Activated CD4-positive, alpha-beta T cell treated with anti-CD3 and anti-CD28 coated beads for 36 hours (primary cell): ENCODE results near the gene NDUFB5. TPM values are rescaled to one million over a fixed set of nuclear protein-coding genes. Genes with fewer than 3 reads are reported as not detected.

ENCODE experiments used
- ATAC-seq: fragments of 200-7000 bp; cut with Tn5 transposase; one replicate; pipeline ENCODE4 v1.10.0; 2021; ENCODE audit warnings: mild to moderate bottlenecking, moderate library complexity
- CTCF ChIA-PET: fragments of 350-600 bp; sonication (Branson Sonifier 250); formaldehyde crosslinking; loops from one replicate; lab custom pipeline; 2021; ENCODE audit warnings: antibody characterized with exemption; lab: Charles Lee
- POLR2A ChIA-PET: fragments of 350-600 bp; sonication (Branson Sonifier 250); formaldehyde crosslinking; loops from one replicate; lab custom pipeline; 2021; ENCODE audit warnings: antibody characterized with exemption, inconsistent platforms; lab: Charles Lee
- DNase-seq: peaks from one replicate; pipeline ENCODE4 v3.0.0-alpha.2; 2020
- H3K27ac Mint-ChIP-seq: one replicate; pipeline ENCODE4 v1.8.0; 2021; ENCODE audit warnings: mixed read lengths
- H3K27me3 Mint-ChIP-seq: one replicate; pipeline ENCODE4 v1.8.0; 2021; ENCODE audit warnings: mixed read lengths
- H3K36me3 Mint-ChIP-seq: one replicate; pipeline ENCODE4 v1.8.0; 2021; ENCODE audit warnings: low read depth, mixed read lengths
- H3K4me1 Mint-ChIP-seq: one replicate; pipeline ENCODE4 v1.8.0; 2021; ENCODE audit warnings: mixed read lengths
- H3K4me3 Mint-ChIP-seq: one replicate; pipeline ENCODE4 v1.8.0; 2021; ENCODE audit warnings: mild to moderate bottlenecking, moderate library complexity, mixed read lengths
- H3K9me3 Mint-ChIP-seq: one replicate; pipeline ENCODE4 v1.8.0; 2021; ENCODE audit warnings: low read depth, mixed read lengths
- intact Hi-C, 2 experiments: fragments of 100-400 bp; cut with DNase I in 1 of 2; cut with micrococcal nuclease in 1 of 2; formaldehyde crosslinking; loops; one replicate each; pipeline versions ENCODE4 v1.14.2 to v1.15.1; 2022 to 2024; cut with DNase I, micrococcal nuclease
- total RNA-seq, 2 experiments: library from RNA; stranded (reverse); gene quantifications; one replicate each; pipeline ENCODE4 v1.2.3, GENCODE V29; 2021

NDUFB5 gene
- total RNA-seq, 2 experiments from 2014 or later, result 105 to 110 TPM

- Mint-ChIP-seq H3K27ac (no peak overlapping the region), H3K27me3 (no peaks in the 10 kb centered on the region), H3K36me3 (peaks cover 10% of the 10 kb centered on the region), H3K4me1 (peaks cover 16% of the 10 kb centered on the region), H3K4me3 (no peak overlapping the region), H3K9me3 (no peaks in the 10 kb centered on the region)
- POLR2A ChIA-PET, result interaction anchor here (0.6 kb wide), 3 partner anchors 8 to 97 kb away, joined by 3 read pairs; no protein-coding TSS in a partner anchor
- DNase-seq, result no peak
- no peak for ATAC-seq
- CTCF ChIA-PET, result interaction anchor here (1.0 kb wide), 2 partner anchors 9 to 46 kb away, joined by 3 to 4 read pairs; no protein-coding TSS in a partner anchor
- intact Hi-C loops, result no loop called here
Measured at GRCh38 chr3:179658606-179659005, 54.0 kb downstream of the NDUFB5 start.

- Mint-ChIP-seq H3K36me3 (peaks cover 8% of the 10 kb centered on the region), H3K4me3 (no peak overlapping the region), H3K27ac (no peak overlapping the region), H3K9me3 (no peaks in the 10 kb centered on the region), H3K4me1 (peaks cover 6% of the 10 kb centered on the region), H3K27me3 (no peaks in the 10 kb centered on the region)
- ATAC-seq (no peak), DNase-seq (no peak)
- intact Hi-C loops, result no loop called here
- CTCF ChIA-PET, result interaction anchor here (0.7 to 2.8 kb wide), 3 partner anchors 8 to 944 kb away, joined by 3 to 18 read pairs (median 4); partner anchors contain the start of gene USP13
- POLR2A ChIA-PET, result interaction anchor here (0.6 kb wide), 1 partner anchor 1398 kb away, joined by 5 read pairs; no protein-coding TSS in a partner anchor
Measured at GRCh38 chr3:179660872-179661271, 56.3 kb downstream of the NDUFB5 start.

- H3K9me3 Mint-ChIP-seq, result no peaks in the 10 kb centered on the region
- H3K4me3 Mint-ChIP-seq, result no peak overlapping the region
- no peak overlapping the region for H3K27ac Mint-ChIP-seq
- H3K4me1 Mint-ChIP-seq, result peaks cover 4% of the 10 kb centered on the region
- POLR2A ChIA-PET, result no interaction called here
- H3K27me3 Mint-ChIP-seq, result no peaks in the 10 kb centered on the region
- intact Hi-C loops, result no loop called here
- peaks cover under 1% of the 10 kb centered on the region for H3K36me3 Mint-ChIP-seq
- no peak for DNase-seq
- no peak for ATAC-seq
- CTCF ChIA-PET, result interaction anchor here (1.4 to 2.8 kb wide), 2 partner anchors 9 to 12 kb away, joined by 4 to 18 read pairs; partner anchors contain the start of gene USP13
Measured at GRCh38 chr3:179661777-179662176, 57.2 kb downstream of the NDUFB5 start.

- DNase-seq (no peak), ATAC-seq (no peak)
- ChIA-PET CTCF (interaction anchor here (2.8 kb wide), 1 partner anchor 13 kb away, joined by 18 read pairs; no protein-coding TSS in a partner anchor), POLR2A (no interaction called here)
- no peak overlapping the region for H3K27ac Mint-ChIP-seq
- H3K4me3 Mint-ChIP-seq, result no peak overlapping the region
- no peaks in the 10 kb centered on the region for H3K27me3 Mint-ChIP-seq
- no peaks in the 10 kb centered on the region for H3K9me3 Mint-ChIP-seq
- intact Hi-C loops, result no loop called here
- no peaks in the 10 kb centered on the region for H3K36me3 Mint-ChIP-seq
- peaks cover 4% of the 10 kb centered on the region for H3K4me1 Mint-ChIP-seq
Measured at GRCh38 chr3:179663093-179663492, 58.5 kb downstream of the NDUFB5 start.

- H3K9me3 Mint-ChIP-seq, result no peaks in the 10 kb centered on the region
- DNase-seq, result no peak
- CTCF ChIA-PET, result interaction anchor here (1.0 kb wide), 1 partner anchor 117 kb away, joined by 3 read pairs; no protein-coding TSS in a partner anchor
- H3K4me3 Mint-ChIP-seq, result no peak overlapping the region
- no peaks in the 10 kb centered on the region for H3K27me3 Mint-ChIP-seq
- no peak for ATAC-seq
- H3K4me1 Mint-ChIP-seq, result peaks cover 4% of the 10 kb centered on the region
- intact Hi-C loops, result no loop called here
- no peak overlapping the region for H3K27ac Mint-ChIP-seq
- POLR2A ChIA-PET, result no interaction called here
- no peaks in the 10 kb centered on the region for H3K36me3 Mint-ChIP-seq
Measured at GRCh38 chr3:179666030-179666429, 61.4 kb downstream of the NDUFB5 start.

- Mint-ChIP-seq H3K4me3 (no peak overlapping the region), H3K4me1 (peaks cover 4% of the 10 kb centered on the region), H3K9me3 (no peaks in the 10 kb centered on the region), H3K27ac (no peak overlapping the region), H3K27me3 (no peaks in the 10 kb centered on the region), H3K36me3 (peaks cover under 1% of the 10 kb centered on the region)
- intact Hi-C loops, result no loop called here
- CTCF ChIA-PET, result interaction anchor here (1.0 kb wide), 1 partner anchor 117 kb away, joined by 3 read pairs; no protein-coding TSS in a partner anchor
- POLR2A ChIA-PET, result no interaction called here
- no peak for DNase-seq
- ATAC-seq, result no peak
Measured at GRCh38 chr3:179666436-179667035, 61.9 kb downstream of the NDUFB5 start.

GRCh38 chr3:179668429-179668828 is 63.8 kb downstream of the NDUFB5 start:
- DNase-seq, result no peak
- Mint-ChIP-seq H3K9me3 (no peaks in the 10 kb centered on the region), H3K36me3 (peaks cover 4% of the 10 kb centered on the region), H3K4me3 (no peak overlapping the region), H3K27ac (no peak overlapping the region), H3K27me3 (no peaks in the 10 kb centered on the region), H3K4me1 (peaks cover 5% of the 10 kb centered on the region)
- ChIA-PET POLR2A (no interaction called here), CTCF (interaction anchor here (1.4 kb wide), 1 partner anchor 10 kb away, joined by 4 read pairs; no protein-coding TSS in a partner anchor)
- ATAC-seq, result no peak
- intact Hi-C loops, result no loop called here

GRCh38 chr3:179670311-179670710 is 65.7 kb downstream of the NDUFB5 start:
- no peak for ATAC-seq

GRCh38 chr3:179671309-179671708 is 66.7 kb downstream of the NDUFB5 start:
- POLR2A ChIA-PET, result no interaction called here

More at GRCh38 chr3:179670311-179670710, 65.7 kb downstream of the NDUFB5 start:
- DNase-seq, result no peak
- Mint-ChIP-seq H3K9me3 (no peaks in the 10 kb centered on the region), H3K27ac (no peak overlapping the region), H3K36me3 (peaks cover 7% of the 10 kb centered on the region), H3K4me3 (no peak overlapping the region), H3K27me3 (no peaks in the 10 kb centered on the region), H3K4me1 (peaks cover 6% of the 10 kb centered on the region)
- POLR2A ChIA-PET, result no interaction called here
- CTCF ChIA-PET, result interaction anchor here (0.6 kb wide), 1 partner anchor 22 kb away, joined by 3 read pairs; no protein-coding TSS in a partner anchor
- intact Hi-C loops, result no loop called here

GRCh38 chr3:179671747-179672242 is 67.2 kb downstream of the NDUFB5 start:
- H3K4me3 Mint-ChIP-seq, result no peak overlapping the region
- no peaks in the 10 kb centered on the region for H3K9me3 Mint-ChIP-seq
- no peak for DNase-seq
- POLR2A ChIA-PET, result no interaction called here
- CTCF ChIA-PET, result no interaction called here
- H3K4me1 Mint-ChIP-seq, result peaks cover 9% of the 10 kb centered on the region
- no peaks in the 10 kb centered on the region for H3K27me3 Mint-ChIP-seq
- no peak overlapping the region for H3K27ac Mint-ChIP-seq
- intact Hi-C loops, result no loop called here
- H3K36me3 Mint-ChIP-seq, result peaks cover 7% of the 10 kb centered on the region
- ATAC-seq, result no peak

More at GRCh38 chr3:179671309-179671708, 66.7 kb downstream of the NDUFB5 start:
- ATAC-seq, result no peak
- H3K36me3 Mint-ChIP-seq, result peaks cover 7% of the 10 kb centered on the region
- H3K4me1 Mint-ChIP-seq, result peaks cover 9% of the 10 kb centered on the region
- H3K27ac Mint-ChIP-seq, result no peak overlapping the region
- no peak for DNase-seq
- H3K27me3 Mint-ChIP-seq, result no peaks in the 10 kb centered on the region
- H3K9me3 Mint-ChIP-seq, result no peaks in the 10 kb centered on the region
- CTCF ChIA-PET, result no interaction called here
- no peak overlapping the region for H3K4me3 Mint-ChIP-seq
- intact Hi-C loops, result no loop called here

- H3K27me3 Mint-ChIP-seq, result no peaks in the 10 kb centered on the region
- no peak overlapping the region for H3K4me3 Mint-ChIP-seq
- no peaks in the 10 kb centered on the region for H3K9me3 Mint-ChIP-seq
- H3K36me3 Mint-ChIP-seq, result peaks cover 7% of the 10 kb centered on the region
- intact Hi-C loops, result no loop called here
- no peak for DNase-seq
- ChIA-PET CTCF (no interaction called here), POLR2A (no interaction called here)
- no peak overlapping the region for H3K27ac Mint-ChIP-seq
- peaks cover 9% of the 10 kb centered on the region for H3K4me1 Mint-ChIP-seq
- ATAC-seq, result no peak
Measured at GRCh38 chr3:179672918-179673317, 68.3 kb downstream of the NDUFB5 start.

GRCh38 chr3:179673523-179673922 is 68.9 kb downstream of the NDUFB5 start:
- ChIA-PET POLR2A (no interaction called here), CTCF (no interaction called here)
- Mint-ChIP-seq H3K4me3 (no peak overlapping the region), H3K9me3 (no peaks in the 10 kb centered on the region), H3K4me1 (peaks cover 9% of the 10 kb centered on the region), H3K36me3 (peaks cover 7% of the 10 kb centered on the region), H3K27ac (no peak overlapping the region), H3K27me3 (no peaks in the 10 kb centered on the region)
- DNase-seq (no peak), ATAC-seq (no peak)
- intact Hi-C loops, result no loop called here
